Activated naive CD4-positive, alpha-beta T cell treated with anti-CD3 and anti-CD28 coated beads for 36 hours (primary cell): ENCODE measurements around the gene IL18RAP. TPM values are rescaled to one million over a fixed set of nuclear protein-coding genes. Genes with fewer than 3 reads are reported as not detected.
A peak's percentile ranks its signal among the peaks of the same experiment; 100 is the strongest.

Experiments used
- CTCF ChIA-PET: fragments of 350-600 bp; sonication (Branson Sonifier 250); formaldehyde crosslinking; loops from one replicate; lab custom pipeline; 2021; ENCODE audit warnings: antibody characterized with exemption; lab: Charles Lee
- DNase-seq: peaks from one replicate; pipeline ENCODE4 v3.0.0-alpha.2; 2020
- H3K27ac Mint-ChIP-seq: one replicate; pipeline ENCODE4 v1.8.0; 2021; ENCODE audit warnings: mild to moderate bottlenecking, mixed read lengths
- H3K27me3 Mint-ChIP-seq: one replicate; pipeline ENCODE4 v1.8.0; 2021; ENCODE audit warnings: low read depth, mixed read lengths
- H3K36me3 Mint-ChIP-seq: one replicate; pipeline ENCODE4 v1.8.0; 2021; ENCODE audit warnings: low read depth, mixed read lengths
- H3K4me1 Mint-ChIP-seq: one replicate; pipeline ENCODE4 v1.8.0; 2021; ENCODE audit warnings: low read depth, mixed read lengths
- H3K4me3 Mint-ChIP-seq: one replicate; pipeline ENCODE4 v1.8.0; 2021; ENCODE audit warnings: mild to moderate bottlenecking, moderate library complexity, mixed read lengths
- H3K9me3 Mint-ChIP-seq: one replicate; pipeline ENCODE4 v1.8.0; 2021; ENCODE audit warnings: mixed read lengths
- intact Hi-C: fragments of 100-400 bp; cut with micrococcal nuclease; formaldehyde crosslinking; loops from one replicate; pipeline ENCODE4 v1.15.1; 2023
- total RNA-seq, 2 experiments: library from RNA; stranded (reverse); gene quantifications; one replicate each; pipeline ENCODE4 v1.2.3, GENCODE V29; 2021

The IL18RAP gene
- total RNA-seq, 2 experiments from 2014 or later: 11.2 to 15.1 TPM

DNA sequence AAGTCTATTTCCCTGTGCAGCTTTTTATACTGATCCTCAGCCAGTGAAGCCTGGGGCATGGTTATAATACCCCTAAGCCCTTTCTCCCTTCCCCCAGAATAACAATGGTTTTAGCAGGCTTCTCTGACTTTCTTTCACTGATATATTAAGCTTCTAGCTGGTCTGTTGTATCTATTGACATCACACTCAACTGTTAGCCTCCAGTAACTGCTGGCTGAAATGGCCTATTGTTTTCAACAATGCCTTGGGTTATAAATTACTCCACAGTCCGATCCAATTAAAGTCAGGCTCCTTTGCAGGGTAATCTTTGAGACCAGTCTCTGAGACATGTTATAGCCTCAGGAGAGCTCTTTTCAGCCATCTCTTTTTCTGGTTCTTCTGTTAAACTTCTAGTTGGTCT lies 47.2 kb downstream of the IL18RAP start:
- no peaks in the 10 kb centered on the region for H3K36me3 Mint-ChIP-seq
- H3K4me3 Mint-ChIP-seq: no peak overlapping the region
- no peak overlapping the region for H3K27ac Mint-ChIP-seq
- intact Hi-C loops: loop anchor here (5.0 kb wide), 1 partner anchor 42 kb away; no protein-coding TSS in a partner anchor
- CTCF ChIA-PET: interaction anchor here (0.9 to 5.7 kb wide), 4 partner anchors 9 to 145 kb away, joined by 3 to 53 read pairs (median 20); no protein-coding TSS in a partner anchor
- peaks cover 32% of the 10 kb centered on the region for H3K27me3 Mint-ChIP-seq
- H3K9me3 Mint-ChIP-seq: peaks cover 13% of the 10 kb centered on the region
- no peak for DNase-seq
- no peaks in the 10 kb centered on the region for H3K4me1 Mint-ChIP-seq

DNA sequence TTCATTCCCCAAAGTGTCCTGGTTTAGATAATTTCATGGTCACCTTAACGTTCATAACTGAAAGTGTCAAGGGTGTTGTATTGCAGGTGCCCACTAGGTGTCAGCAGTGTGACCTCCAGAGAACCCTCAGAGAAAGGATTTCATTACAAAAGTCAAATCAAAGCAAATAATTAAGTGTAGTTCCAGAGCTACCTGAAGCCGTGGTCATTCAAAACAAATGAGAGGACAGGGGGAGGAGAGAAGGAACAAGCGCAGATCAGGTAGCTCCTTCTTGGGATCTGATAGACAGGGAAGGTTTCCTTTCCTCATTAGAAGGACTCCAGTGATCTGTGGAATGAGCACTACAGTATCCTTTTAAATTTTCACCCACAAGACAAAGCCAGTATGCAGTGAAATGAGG lies 50.1 kb downstream of the IL18RAP start, which contains the start of gene SLC9A4:
Gene SLC9A4, plus strand, starts transcription at position 207 of the 400 bp plus-strand sequence. CDS start 534 bp downstream, outside the sequence.
- peaks cover 10% of the 10 kb centered on the region for H3K9me3 Mint-ChIP-seq
- intact Hi-C loops: loop anchor here (1.0 to 5.0 kb wide), 5 partner anchors 39 to 333 kb away; no protein-coding TSS in a partner anchor
- DNase-seq: peak; percentile 79
- peaks cover 24% of the 10 kb centered on the region for H3K27me3 Mint-ChIP-seq
- CTCF ChIA-PET: interaction anchor here (0.6 to 5.7 kb wide), 41 partner anchors 11 to 1534 kb away, joined by 3 to 53 read pairs (median 4); no protein-coding TSS in a partner anchor
- H3K4me3 Mint-ChIP-seq: no peak within 1 kb of the TSS
- no peaks in the 10 kb centered on the region for H3K36me3 Mint-ChIP-seq
- H3K27ac Mint-ChIP-seq: no peak within 1 kb of the TSS
- H3K4me1 Mint-ChIP-seq: no peaks in the 10 kb centered on the region

DNA sequence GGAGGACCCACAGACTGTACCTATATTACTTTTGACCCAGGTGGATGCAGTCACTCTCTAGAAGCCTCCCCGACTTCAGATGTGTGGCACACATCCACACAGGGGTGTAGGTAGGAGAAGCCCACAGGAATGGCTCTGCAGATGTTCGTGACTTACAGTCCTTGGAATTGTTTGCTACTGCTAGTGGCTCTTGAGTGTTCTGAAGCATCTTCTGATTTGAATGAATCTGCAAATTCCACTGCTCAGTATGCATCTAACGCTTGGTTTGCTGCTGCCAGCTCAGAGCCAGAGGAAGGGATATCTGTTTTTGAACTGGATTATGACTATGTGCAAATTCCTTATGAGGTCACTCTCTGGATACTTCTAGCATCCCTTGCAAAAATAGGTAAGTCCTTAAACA lies 50.7 kb downstream of the IL18RAP start:
- Mint-ChIP-seq H3K36me3 (no peaks in the 10 kb centered on the region), H3K27me3 (peaks cover 21% of the 10 kb centered on the region), H3K4me3 (no peak overlapping the region), H3K4me1 (no peaks in the 10 kb centered on the region), H3K9me3 (peaks cover 10% of the 10 kb centered on the region), H3K27ac (no peak overlapping the region)
- intact Hi-C loops: loop anchor here (1.0 to 5.0 kb wide), 5 partner anchors 39 to 333 kb away; no protein-coding TSS in a partner anchor
- DNase-seq: no peak
- CTCF ChIA-PET: interaction anchor here (0.5 to 5.7 kb wide), 38 partner anchors 10 to 1535 kb away, joined by 3 to 53 read pairs (median 4); no protein-coding TSS in a partner anchor

DNA sequence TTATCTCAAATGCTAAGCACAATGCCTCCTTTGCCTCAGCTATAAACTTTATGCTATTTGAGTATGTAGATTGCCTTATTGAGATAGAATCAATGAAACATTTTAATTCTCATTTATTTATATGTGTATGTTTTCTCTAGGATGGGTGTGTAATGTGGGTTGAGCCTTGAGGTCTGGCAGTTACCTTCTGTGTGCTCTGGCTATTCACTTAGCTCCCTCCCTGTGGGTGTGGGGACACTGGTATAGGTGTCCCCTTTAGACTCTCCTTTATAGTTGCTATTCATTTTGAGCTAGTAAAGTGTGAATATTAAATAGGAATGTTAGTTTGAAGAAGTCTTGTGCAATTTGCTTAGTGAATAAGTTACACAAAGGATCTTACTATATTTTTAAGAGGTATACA lies 51.8 kb downstream of the IL18RAP start:
- Mint-ChIP-seq H3K27ac (no peak overlapping the region), H3K4me1 (no peaks in the 10 kb centered on the region), H3K36me3 (no peaks in the 10 kb centered on the region), H3K9me3 (peaks cover 4% of the 10 kb centered on the region), H3K27me3 (peaks cover 20% of the 10 kb centered on the region), H3K4me3 (no peak overlapping the region)
- no peak for DNase-seq
- intact Hi-C loops: loop anchor here (5.0 kb wide), 1 partner anchor 38 kb away; no protein-coding TSS in a partner anchor
- CTCF ChIA-PET: interaction anchor here (0.7 to 5.7 kb wide), 9 partner anchors 9 to 262 kb away, joined by 3 to 37 read pairs (median 5); no protein-coding TSS in a partner anchor

DNA sequence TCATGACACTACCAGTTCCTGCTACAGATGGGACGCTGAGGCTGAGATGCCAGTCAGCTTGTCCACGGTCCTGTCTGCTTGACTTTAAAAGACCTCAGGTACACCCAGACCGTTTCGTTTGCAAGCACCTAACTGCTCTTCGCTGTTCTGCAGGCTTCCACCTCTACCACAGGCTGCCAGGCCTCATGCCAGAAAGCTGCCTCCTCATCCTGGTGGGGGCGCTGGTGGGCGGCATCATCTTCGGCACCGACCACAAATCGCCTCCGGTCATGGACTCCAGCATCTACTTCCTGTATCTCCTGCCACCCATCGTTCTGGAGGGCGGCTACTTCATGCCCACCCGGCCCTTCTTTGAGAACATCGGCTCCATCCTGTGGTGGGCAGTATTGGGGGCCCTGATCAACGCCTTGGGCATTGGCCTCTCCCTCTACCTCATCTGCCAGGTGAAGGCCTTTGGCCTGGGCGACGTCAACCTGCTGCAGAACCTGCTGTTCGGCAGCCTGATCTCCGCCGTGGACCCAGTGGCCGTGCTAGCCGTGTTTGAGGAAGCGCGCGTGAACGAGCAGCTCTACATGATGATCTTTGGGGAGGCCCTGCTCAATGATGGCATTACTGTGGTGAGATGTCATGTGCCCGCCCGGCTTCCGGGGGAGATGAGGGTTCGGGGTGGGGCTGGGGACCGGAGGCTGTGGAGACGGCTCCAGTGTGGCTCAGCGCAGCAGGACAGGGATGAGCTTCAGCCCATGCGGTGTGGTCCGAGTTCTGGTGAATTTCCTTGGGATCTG lies 55.9 kb downstream of the IL18RAP start:
- Mint-ChIP-seq H3K9me3 (no peaks in the 10 kb centered on the region), H3K4me3 (no peak overlapping the region), H3K27me3 (peaks cover 4% of the 10 kb centered on the region), H3K27ac (no peak overlapping the region), H3K4me1 (no peaks in the 10 kb centered on the region), H3K36me3 (no peaks in the 10 kb centered on the region)
- intact Hi-C loops: no loop called here
- CTCF ChIA-PET: interaction anchor here (0.7 kb wide), 1 partner anchor 423 kb away, joined by 3 read pairs; no protein-coding TSS in a partner anchor
- DNase-seq: no peak

DNA sequence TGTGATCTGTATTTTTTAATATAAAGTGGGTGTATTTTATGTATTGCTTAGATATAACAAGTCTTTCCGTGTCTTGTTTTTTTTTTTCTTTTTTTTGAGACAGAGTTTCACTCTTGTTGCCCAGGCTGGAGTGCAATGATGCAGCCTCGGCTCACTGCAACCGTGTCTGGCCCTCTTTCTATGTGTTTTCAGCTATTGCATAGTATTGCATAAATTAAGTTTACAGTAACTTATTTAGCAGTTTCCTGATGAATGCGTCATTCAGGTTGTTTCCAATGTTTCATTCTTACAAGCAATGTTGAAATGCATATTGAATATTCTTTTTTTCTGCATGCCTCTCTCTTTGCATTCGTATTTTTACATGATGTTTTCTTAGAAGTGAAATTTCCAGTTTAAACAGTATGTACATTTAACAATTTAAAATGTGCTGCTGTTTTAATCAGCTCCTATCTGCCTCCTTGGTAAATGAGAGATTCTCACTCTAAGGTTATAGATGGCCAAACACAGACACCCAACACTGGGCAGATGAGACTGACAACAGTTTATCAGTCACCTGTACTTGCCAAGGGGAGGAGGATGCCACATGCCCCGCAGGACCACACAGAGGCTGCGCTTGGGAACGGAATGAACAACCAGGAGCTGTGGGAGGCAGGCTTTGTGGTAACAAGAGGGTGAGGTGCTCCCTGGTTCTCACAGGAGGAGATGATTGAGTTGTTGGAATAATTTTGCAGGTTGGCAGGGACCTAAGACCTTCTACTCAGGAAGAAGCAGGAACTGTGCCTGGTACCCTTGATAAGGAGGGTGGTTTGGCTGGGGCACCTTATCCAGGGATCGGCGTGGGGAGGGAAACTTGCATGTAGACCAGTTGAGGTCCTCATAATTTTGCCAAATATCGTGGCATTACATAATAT lies 57.6 kb downstream of the IL18RAP start:
- no peaks in the 10 kb centered on the region for H3K36me3 Mint-ChIP-seq
- no peaks in the 10 kb centered on the region for H3K9me3 Mint-ChIP-seq
- H3K27ac Mint-ChIP-seq: no peak overlapping the region
- intact Hi-C loops: no loop called here
- CTCF ChIA-PET: interaction anchor here (0.6 to 1.0 kb wide), 2 partner anchors 125 to 134 kb away, joined by 3 to 4 read pairs; no protein-coding TSS in a partner anchor
- peaks cover 4% of the 10 kb centered on the region for H3K27me3 Mint-ChIP-seq
- no peak overlapping the region for H3K4me3 Mint-ChIP-seq
- DNase-seq: no peak
- no peaks in the 10 kb centered on the region for H3K4me1 Mint-ChIP-seq

DNA sequence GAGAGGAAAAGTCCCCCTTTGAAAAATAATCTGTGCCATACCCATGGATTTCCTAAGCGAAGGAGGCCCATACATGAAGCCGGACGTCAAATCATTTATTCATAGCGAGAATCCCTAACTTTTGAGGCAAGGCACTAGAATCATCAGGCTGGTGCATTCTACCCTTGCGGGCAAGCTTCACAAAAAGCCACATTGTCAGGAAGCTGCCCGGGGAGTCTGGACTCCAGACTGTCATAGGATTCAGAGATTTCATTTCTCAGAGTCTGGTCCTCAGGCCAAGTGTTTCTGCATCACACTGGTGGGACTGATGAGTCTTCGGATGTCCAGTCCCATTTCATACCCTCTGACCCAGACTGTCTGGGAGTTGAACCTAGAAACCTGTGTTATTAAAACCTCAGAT lies 59.0 kb downstream of the IL18RAP start:
- DNase-seq: no peak
- H3K4me1 Mint-ChIP-seq: no peaks in the 10 kb centered on the region

DNA sequence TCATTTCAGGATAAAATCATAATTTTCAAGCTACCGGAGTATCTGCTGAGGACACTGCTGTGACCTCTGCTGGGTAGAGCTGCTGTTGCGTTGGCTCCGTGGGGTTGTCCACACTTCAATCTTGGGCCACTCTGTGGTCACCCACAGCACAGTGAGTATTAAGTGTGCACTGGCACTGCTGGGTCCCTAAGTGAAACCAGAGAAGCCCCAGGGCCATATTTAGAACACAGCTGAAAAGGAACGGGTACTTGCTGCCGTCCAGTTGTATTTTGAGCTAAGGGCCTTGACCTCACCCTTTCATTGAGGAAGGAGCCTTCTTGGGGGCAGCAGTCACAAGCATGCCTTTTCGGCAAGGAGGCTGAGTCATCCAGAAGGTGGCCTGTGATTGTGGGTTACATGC lies 60.1 kb downstream of the IL18RAP start:
- intact Hi-C loops: no loop called here
- CTCF ChIA-PET: interaction anchor here (0.8 to 2.9 kb wide), 4 partner anchors 9 to 271 kb away, joined by 3 to 18 read pairs (median 3); partner anchors contain the start of gene SLC9A4
- H3K36me3 Mint-ChIP-seq: no peaks in the 10 kb centered on the region
- H3K9me3 Mint-ChIP-seq: no peaks in the 10 kb centered on the region
- peaks cover 12% of the 10 kb centered on the region for H3K27me3 Mint-ChIP-seq
- DNase-seq: no peak
- no peak overlapping the region for H3K27ac Mint-ChIP-seq
- no peaks in the 10 kb centered on the region for H3K4me1 Mint-ChIP-seq
- H3K4me3 Mint-ChIP-seq: no peak overlapping the region

More for the DNA sequence above, 59.0 kb downstream of the IL18RAP start:
- intact Hi-C loops: no loop called here
- H3K9me3 Mint-ChIP-seq: no peaks in the 10 kb centered on the region
- no peaks in the 10 kb centered on the region for H3K36me3 Mint-ChIP-seq
- CTCF ChIA-PET: no interaction called here
- H3K4me3 Mint-ChIP-seq: no peak overlapping the region
- H3K27ac Mint-ChIP-seq: no peak overlapping the region
- H3K27me3 Mint-ChIP-seq: peaks cover 8% of the 10 kb centered on the region

DNA sequence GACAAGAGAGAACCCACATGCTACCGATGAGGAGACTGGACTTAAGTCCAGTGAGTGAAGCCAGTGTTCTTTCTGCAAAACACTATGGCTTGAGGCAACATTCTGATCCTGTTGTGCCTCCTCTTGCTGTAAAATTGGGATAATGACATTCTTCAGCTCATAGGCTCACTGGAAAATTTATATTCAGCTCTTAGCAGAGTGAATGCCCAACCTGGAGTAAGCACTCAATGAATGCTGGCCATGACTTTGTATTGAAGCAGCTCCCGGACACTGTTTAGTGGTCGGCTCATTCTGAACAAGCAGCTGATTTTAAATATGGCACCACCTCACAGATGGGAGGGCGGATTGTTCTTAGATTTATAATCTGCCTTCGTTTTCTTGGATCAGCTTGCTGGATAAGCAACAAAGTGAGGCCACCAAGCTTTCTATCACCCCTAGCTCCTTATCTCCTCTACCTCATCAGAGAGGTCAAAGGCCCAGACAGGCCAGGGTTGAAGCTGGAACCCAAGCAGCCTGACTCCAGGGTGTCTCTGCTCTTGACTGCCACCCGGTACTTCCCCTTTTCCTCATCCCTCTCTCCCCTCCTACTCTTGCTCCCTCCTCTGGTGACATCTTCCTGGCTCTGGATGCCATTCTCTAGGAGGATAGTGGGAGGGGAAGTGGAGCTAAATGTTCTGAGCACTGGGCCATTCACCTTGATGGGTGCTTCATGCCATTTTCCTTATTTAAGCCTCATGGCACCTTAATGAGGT lies 61.5 kb downstream of the IL18RAP start:
- no peaks in the 10 kb centered on the region for H3K4me1 Mint-ChIP-seq
- CTCF ChIA-PET: interaction anchor here (2.9 kb wide), 1 partner anchor 11 kb away, joined by 18 read pairs; the partner anchor contains the start of gene SLC9A4

DNA sequence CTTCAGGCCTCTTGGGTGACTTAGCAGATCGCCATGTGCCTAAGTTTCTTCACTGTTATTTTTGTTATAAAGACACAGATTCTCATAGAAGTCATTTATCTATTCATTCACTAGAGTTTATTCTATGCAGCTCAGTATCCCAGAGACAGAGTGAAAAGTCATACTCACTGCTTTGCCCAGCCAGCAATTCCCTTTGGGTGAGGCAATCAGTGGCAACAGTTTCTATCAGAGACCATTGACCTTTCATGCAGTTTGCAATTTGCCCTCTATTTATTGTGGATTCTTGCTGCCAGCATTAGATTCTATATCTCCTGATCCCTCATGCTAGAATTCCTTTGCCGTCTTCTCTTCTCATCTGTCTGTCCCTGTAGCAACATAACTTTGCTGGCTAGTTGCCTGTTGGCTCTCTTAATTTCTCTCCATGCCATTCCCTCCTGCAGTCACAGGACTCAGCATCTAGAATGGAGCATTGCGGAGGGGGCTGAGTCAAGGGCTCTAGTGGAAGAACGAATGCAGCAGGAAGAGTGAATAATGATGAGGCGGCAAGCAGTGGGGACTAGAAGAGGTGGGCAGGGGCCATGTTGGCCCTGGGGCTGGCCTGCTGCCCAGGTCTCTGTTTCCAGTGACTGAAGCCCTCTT lies 62.3 kb downstream of the IL18RAP start:
- peaks cover 21% of the 10 kb centered on the region for H3K27me3 Mint-ChIP-seq
- H3K4me1 Mint-ChIP-seq: no peaks in the 10 kb centered on the region
- intact Hi-C loops: no loop called here

More for the DNA sequence above, 61.5 kb downstream of the IL18RAP start:
- Mint-ChIP-seq H3K27me3 (peaks cover 17% of the 10 kb centered on the region), H3K27ac (no peak overlapping the region), H3K9me3 (no peaks in the 10 kb centered on the region), H3K4me3 (no peak overlapping the region), H3K36me3 (no peaks in the 10 kb centered on the region)
- intact Hi-C loops: no loop called here
- DNase-seq: no peak

More for the DNA sequence above, 62.3 kb downstream of the IL18RAP start:
- Mint-ChIP-seq H3K4me3 (no peak overlapping the region), H3K36me3 (no peaks in the 10 kb centered on the region), H3K27ac (no peak overlapping the region), H3K9me3 (no peaks in the 10 kb centered on the region)
- no peak for DNase-seq
- CTCF ChIA-PET: interaction anchor here (2.9 kb wide), 1 partner anchor 12 kb away, joined by 18 read pairs; the partner anchor contains the start of gene SLC9A4
